GM20431 (cell line): Measurements from ENCODE around the gene INO80.

Source experiments
- in situ Hi-C: fragments of 300-500 bp; cut with MseI, MboI; formaldehyde crosslinking; loops from one replicate; pipeline ENCODE4 v1.15.0; 2020; ENCODE audit warnings: low sequenced_read_pairs; ENCODE audit not compliant: unreplicated experiment

The INO80 gene

GRCh38 chr15:40936709-40937666 lies 179.1 kb downstream of the INO80 start:
- in situ Hi-C loops = no loop called here

DNA sequence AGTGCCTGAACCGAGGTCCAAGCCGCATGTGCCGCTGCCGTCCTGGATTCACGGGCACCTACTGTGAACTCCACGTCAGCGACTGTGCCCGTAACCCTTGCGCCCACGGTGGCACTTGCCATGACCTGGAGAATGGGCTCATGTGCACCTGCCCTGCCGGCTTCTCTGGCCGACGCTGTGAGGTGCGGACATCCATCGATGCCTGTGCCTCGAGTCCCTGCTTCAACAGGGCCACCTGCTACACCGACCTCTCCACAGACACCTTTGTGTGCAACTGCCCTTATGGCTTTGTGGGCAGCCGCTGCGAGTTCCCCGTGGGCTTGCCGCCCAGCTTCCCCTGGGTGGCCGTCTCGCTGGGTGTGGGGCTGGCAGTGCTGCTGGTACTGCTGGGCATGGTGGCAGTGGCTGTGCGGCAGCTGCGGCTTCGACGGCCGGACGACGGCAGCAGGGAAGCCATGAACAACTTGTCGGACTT lies 179.8 kb downstream of the INO80 start:
- in situ Hi-C loops = no loop called here

GRCh38 chr15:40934457-40934856 lies 181.6 kb downstream of the INO80 start:
- in situ Hi-C loops = no loop called here

- in situ Hi-C loops = no loop called here
Observed at GRCh38 chr15:40933517-40933902, 182.6 kb downstream of the INO80 start.

DNA sequence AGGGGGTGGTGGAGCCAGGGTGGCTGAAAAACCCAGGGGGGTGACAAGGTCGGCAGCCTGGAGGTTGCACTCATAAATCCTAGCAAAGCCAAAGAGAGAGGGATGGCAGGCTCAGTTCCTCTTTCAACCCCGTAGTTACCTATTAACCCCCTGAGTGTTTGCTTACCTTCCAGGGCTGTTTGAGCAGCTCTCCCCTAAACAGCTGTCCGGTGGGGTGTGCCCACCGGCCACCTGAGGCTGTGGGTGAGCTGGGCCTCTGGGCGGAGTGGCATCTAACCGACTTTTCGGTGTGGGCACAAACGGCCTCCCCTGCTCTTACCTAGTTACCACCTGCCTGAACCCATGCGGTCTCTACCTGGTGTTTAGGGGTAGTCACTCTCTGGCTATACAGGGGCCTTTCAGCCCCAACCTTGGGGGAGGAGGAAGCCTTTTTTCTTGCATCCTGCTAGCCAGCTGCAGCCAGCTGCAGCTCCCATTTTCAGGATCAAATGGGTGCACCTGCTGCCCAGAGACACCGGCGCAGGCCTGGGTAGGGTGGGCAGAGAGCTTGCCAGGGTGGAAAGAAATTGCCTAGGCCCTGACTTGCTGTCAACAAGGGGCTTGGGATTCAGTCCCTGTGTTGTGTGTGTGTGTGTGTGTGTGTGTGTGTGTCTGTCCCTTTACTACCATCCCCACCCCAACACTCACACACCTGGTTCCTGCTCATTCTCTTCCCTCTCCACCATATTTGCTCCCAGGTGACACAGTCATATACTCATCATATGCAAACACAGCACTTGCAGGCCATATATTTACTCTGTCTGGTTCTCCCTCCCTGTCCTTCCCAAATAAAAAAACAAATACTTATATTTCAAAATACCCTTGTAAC lies 183.2 kb downstream of the INO80 start:
- in situ Hi-C loops = no loop called here

GRCh38 chr15:40932156-40932555 lies 183.9 kb downstream of the INO80 start:
- in situ Hi-C loops = no loop called here

GRCh38 chr15:40931300-40932142 lies 184.6 kb downstream of the INO80 start:
- in situ Hi-C loops = no loop called here

DNA sequence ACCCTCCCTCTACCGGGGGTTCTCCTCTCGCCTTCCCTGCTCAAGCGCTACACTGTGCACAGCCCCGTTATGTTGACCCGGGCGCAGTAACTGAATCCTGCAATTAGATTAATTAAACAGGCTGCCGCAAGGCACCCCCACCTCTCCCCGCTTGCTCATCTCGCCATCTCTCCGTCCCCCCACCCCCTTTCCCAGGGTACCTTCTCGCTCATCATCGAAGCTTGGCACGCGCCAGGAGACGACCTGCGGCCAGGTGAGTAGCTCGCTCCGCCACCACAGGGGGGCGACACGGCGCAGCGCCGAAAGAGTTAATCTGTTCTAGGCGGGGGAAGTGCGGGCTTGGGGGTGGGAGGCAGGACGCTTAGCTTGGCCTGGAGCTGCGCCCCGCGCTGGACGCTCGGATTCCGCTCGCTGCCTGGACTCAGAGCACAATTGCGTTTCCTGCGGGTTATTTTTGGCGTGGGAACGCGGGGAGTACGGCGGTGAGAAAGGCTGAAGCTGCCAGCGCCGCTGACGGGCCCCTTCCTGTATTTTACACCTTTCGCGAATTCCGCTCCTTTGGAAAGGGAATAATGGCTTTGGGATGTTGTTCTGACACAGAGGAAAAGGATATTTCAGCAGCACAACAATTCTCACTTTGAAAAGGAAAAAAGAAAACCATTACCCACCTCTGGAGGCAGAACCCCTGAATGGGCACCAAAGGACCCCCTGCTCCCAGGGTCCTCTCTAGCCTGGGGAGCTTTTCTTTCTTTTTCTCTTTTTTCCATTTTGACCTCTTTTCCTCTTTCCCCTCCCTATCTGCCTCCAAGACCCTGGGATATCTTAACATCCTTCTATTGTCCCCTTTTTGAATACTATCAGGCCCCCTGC lies 185.4 kb downstream of the INO80 start:
- in situ Hi-C loops = no loop called here

- in situ Hi-C loops = no loop called here
Observed at GRCh38 chr15:40929660-40930429, 186.2 kb downstream of the INO80 start.
